GM18867 (cell line): ENCODE measurements around the gene ANO6.
A peak's percentile ranks its signal among the peaks of the same experiment; 100 is the strongest.

Experiments
- ATAC-seq: cut with Tn5 transposase; IDR thresholded peaks from one replicate; pipeline ENCODE4 v1.9.1; 2021; ENCODE audit warnings: mild to moderate bottlenecking, moderate library complexity; ENCODE audit not compliant: unreplicated experiment

ANO6 gene

GRCh38 chr12:45337835-45338234, 121.9 kb downstream of the ANO6 start:
- ATAC-seq, result no peak

GRCh38 chr12:45338272-45338671, 122.4 kb downstream of the ANO6 start:
- no peak for ATAC-seq

- ATAC-seq, result no peak
Measured at GRCh38 chr12:45339035-45339434, 123.1 kb downstream of the ANO6 start.

GRCh38 chr12:45342171-45342570, 126.3 kb downstream of the ANO6 start:
- ATAC-seq, result no peak

- no peak for ATAC-seq
Measured at GRCh38 chr12:45342848-45343247, 127.0 kb downstream of the ANO6 start.

GRCh38 chr12:45343269-45344051, 127.6 kb downstream of the ANO6 start:
- no peak for ATAC-seq

- ATAC-seq, result no peak
Measured at GRCh38 chr12:45348311-45348710, 132.4 kb downstream of the ANO6 start.

GRCh38 chr12:45348986-45349385, 133.1 kb downstream of the ANO6 start:
- ATAC-seq, result no peak

- no peak for ATAC-seq
Measured at GRCh38 chr12:45349916-45350315, 134.0 kb downstream of the ANO6 start.

- ATAC-seq, result no peak
Measured at GRCh38 chr12:45350861-45351260, 135.0 kb downstream of the ANO6 start.

GRCh38 chr12:45351921-45352670, 136.2 kb downstream of the ANO6 start:
- ATAC-seq, result no peak

- no peak for ATAC-seq
Measured at GRCh38 chr12:45353944-45354343, 138.0 kb downstream of the ANO6 start.

- ATAC-seq, result peak; percentile 86
Measured at GRCh38 chr12:45354399-45354798, 138.5 kb downstream of the ANO6 start.

GRCh38 chr12:45355730-45356129, 139.8 kb downstream of the ANO6 start:
- no peak for ATAC-seq

GRCh38 chr12:45356822-45357538, 141.1 kb downstream of the ANO6 start:
- ATAC-seq, result no peak

- ATAC-seq, result no peak
Measured at GRCh38 chr12:45357539-45358417, 141.9 kb downstream of the ANO6 start.

GRCh38 chr12:45362291-45362690, 146.4 kb downstream of the ANO6 start:
- no peak for ATAC-seq

GRCh38 chr12:45363903-45364302, 148.0 kb downstream of the ANO6 start:
- ATAC-seq, result no peak

- ATAC-seq, result no peak
Measured at GRCh38 chr12:45368841-45369489, 153.1 kb downstream of the ANO6 start.

- no peak for ATAC-seq
Measured at GRCh38 chr12:45377815-45378214, 161.9 kb downstream of the ANO6 start.
